ENCODE results near the gene UBXN2A. TPM values are rescaled to one million over a fixed set of nuclear protein-coding genes. Genes with fewer than 3 reads are reported as not detected.
"Not testable (repeated sequence)": the region's sequence is repeated elsewhere in the genome, so short reads cannot be mapped to it uniquely, and the experiment has no call there.

UBXN2A gene
- total RNA-seq, 2 donors from 2014 or later, result 12.0 to 13.9 TPM

GRCh38 chr2:24010477-24011249 lies 70.4 kb downstream of the UBXN2A start:
- DNase-seq, result no peak
- H3K27me3 Mint-ChIP-seq, result peaks cover 39% of the 10 kb centered on the region
- H3K4me1 Mint-ChIP-seq, result peaks cover 2% of the 10 kb centered on the region
- no peak overlapping the region for H3K27ac Mint-ChIP-seq
- H3K4me3 Mint-ChIP-seq, result no peak overlapping the region
- peaks cover 8% of the 10 kb centered on the region for H3K36me3 Mint-ChIP-seq (ENCODE audit: low read depth)
- H3K9me3 ChIP-seq (ENCODE audit: control insufficient read depth, low read length, poor library complexity, severe bottlenecking), result no peaks in the 10 kb centered on the region
- ATAC-seq, result no peak

DNA sequence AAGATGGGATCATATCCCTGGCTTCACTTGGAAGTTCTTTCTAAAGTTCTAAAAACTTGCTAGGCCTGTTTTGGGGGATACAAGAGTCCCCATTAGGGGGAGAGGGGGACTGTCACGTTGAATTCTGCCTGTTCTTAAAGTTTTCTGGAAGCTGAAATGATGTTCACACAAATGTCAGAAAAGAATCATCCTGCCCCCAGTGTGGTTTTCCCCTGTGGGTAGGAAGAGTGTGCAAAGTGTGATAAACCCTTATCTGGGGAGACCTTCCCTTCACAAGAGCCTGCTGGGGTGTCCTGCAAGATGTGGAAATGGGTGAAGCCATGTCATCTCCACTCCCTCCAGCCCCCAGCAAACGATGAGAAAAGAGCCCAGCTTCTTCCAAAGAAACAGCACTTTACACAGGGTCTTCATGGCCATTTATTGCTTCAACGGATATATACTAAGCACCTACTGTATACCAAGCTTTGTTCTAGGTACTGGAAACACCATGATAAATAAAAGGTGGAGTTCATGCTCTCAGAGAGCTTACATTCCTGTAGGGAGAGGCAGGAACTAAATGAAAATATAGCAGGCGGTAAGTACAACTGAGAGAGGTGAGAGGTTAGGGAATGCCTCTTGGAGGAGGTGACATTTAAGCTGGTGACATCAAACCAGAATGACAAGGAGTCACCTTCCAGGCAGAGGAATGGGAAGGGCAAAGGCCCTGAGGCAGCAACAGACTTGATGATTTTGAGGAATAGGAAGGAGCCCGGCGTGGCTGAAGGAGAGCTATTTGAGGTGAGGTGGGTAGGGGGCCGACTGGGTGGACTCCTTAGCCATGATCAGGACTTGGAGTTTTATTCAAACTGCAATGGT lies 71.2 kb downstream of the UBXN2A start:
- Mint-ChIP-seq H3K36me3 (ENCODE audit: low read depth) (peaks cover 8% of the 10 kb centered on the region), H3K4me3 (no peak overlapping the region), H3K27me3 (peaks cover 39% of the 10 kb centered on the region), H3K4me1 (peaks cover 2% of the 10 kb centered on the region), H3K27ac (no peak overlapping the region)
- H3K9me3 ChIP-seq (ENCODE audit: control insufficient read depth, low read length, poor library complexity, severe bottlenecking), result no peaks in the 10 kb centered on the region
- ATAC-seq (no peak), DNase-seq (no peak)

DNA sequence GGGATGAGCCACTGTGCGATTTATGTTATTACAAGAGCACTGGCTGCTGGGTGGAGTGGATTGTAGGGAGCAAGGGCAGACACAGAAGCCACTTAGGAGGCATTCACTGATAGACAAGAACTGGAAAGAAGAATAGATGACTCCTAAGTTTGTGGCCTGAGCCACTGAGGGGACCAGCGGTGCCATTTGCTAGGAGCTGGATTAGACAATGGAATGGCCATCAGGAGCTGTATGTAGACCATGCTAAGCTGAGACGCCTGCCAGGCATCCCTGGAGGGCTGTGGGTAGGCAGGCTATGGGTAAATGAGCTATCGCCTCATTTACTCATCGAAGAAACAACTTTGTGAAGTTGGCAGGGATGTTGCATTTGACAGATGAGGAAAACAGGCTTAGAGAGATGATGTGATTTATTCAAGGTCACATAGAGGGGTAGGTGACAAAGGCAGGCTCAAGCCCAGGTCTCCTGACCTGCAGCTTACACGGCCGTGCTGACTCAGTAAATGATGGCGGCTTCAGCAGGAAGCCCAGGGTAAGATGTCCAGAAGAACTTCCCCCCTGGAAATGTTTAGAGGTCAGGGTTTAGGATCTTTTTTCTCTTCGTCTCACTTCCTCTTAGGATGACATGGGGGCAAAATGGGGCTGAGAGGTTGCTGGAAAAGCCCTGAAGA lies 72.4 kb downstream of the UBXN2A start:
- ATAC-seq (no peak), DNase-seq (no peak)
- Mint-ChIP-seq H3K27ac (no peak overlapping the region), H3K4me3 (no peak overlapping the region), H3K27me3 (peaks cover 39% of the 10 kb centered on the region), H3K4me1 (peaks cover 2% of the 10 kb centered on the region), H3K36me3 (ENCODE audit: low read depth) (peaks cover 8% of the 10 kb centered on the region)
- no peaks in the 10 kb centered on the region for H3K9me3 ChIP-seq (ENCODE audit: control insufficient read depth, low read length, poor library complexity, severe bottlenecking)

GRCh38 chr2:24014902-24015301 lies 74.6 kb downstream of the UBXN2A start:
- not testable (repeated sequence) for DNase-seq; H3K9me3 ChIP-seq (ENCODE audit: control insufficient read depth, low read length, poor library complexity, severe bottlenecking); ATAC-seq; H3K4me3 Mint-ChIP-seq; H3K36me3 Mint-ChIP-seq (ENCODE audit: low read depth); H3K27ac Mint-ChIP-seq; H3K4me1 Mint-ChIP-seq
- peaks cover 27% of the 10 kb centered on the region for H3K27me3 Mint-ChIP-seq

DNA sequence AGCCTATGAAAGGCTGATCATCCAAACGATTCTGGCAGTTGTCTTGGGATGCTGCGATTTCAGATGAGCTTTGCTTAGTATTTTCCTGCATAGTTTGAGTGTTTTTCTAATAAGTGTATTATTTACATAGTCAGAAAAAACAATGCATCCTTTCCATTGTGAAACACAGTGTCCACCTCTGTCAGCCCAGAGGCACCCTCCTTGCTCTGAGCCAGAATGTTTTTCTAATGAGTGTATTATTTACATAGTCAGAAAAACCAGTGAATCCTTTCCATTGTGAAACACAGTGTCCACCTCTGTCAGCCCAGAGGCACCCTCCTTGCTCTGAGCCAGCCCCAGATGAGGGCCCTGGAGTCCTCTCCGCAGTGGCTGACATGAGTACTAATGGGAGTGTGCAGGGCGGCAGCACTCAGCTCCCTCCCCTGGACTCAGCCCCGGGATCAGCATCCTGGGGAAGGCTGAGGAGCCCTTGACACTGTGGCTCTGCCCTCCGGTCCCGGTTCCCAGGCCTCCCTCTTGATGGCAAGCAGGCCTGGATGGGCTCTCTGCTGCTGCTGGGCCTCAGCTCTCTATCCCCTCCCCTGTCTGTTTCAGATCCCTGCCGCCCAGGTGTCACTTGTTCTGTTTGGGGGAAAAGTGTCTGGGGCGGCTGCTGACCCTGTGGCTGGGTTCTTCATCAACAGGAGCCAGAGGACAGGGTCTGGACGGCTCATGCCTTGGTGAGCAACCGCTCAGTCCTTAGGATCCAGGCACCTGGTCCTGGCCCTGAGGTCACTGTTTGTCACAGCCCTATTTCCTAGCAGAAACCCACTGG lies 75.5 kb downstream of the UBXN2A start:
- DNase-seq, result no peak
- no peaks in the 10 kb centered on the region for H3K9me3 ChIP-seq (ENCODE audit: control insufficient read depth, low read length, poor library complexity, severe bottlenecking)
- Mint-ChIP-seq H3K27me3 (peaks cover 26% of the 10 kb centered on the region), H3K4me3 (no peak overlapping the region), H3K27ac (no peak overlapping the region), H3K36me3 (ENCODE audit: low read depth) (peaks cover 8% of the 10 kb centered on the region), H3K4me1 (peaks cover 3% of the 10 kb centered on the region)
- ATAC-seq, result no peak

DNA sequence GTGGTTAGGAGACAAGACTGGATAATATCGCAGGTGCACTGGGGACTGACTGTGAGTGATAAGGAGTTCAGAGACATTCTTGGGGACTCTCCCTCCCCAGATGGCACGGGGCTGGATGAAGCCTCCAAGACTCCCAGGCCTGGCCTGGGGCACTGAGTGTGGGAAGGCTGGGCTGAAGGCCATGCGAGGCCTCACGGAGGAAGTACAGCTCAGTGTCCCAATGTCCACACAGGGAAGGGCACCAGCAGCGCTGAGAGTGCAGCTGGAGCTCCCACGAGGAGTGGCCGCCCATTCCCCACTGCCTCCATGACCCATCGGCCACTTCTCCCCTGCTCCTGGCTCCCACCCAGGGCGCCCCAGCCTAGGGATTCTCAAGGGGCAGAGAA lies 76.1 kb downstream of the UBXN2A start:
- peaks cover 20% of the 10 kb centered on the region for H3K27me3 Mint-ChIP-seq
- H3K4me3 Mint-ChIP-seq, result no peak overlapping the region
- peaks cover 3% of the 10 kb centered on the region for H3K4me1 Mint-ChIP-seq
- H3K9me3 ChIP-seq (ENCODE audit: control insufficient read depth, low read length, poor library complexity, severe bottlenecking), result no peaks in the 10 kb centered on the region
- H3K36me3 Mint-ChIP-seq (ENCODE audit: low read depth), result peaks cover 8% of the 10 kb centered on the region
- no peak overlapping the region for H3K27ac Mint-ChIP-seq
- ATAC-seq (no peak), DNase-seq (no peak)

- Mint-ChIP-seq H3K4me1 (peaks cover 3% of the 10 kb centered on the region), H3K27me3 (peaks cover 13% of the 10 kb centered on the region), H3K27ac (no peak overlapping the region), H3K4me3 (no peak overlapping the region), H3K36me3 (ENCODE audit: low read depth) (peaks cover 4% of the 10 kb centered on the region)
- ATAC-seq (no peak), DNase-seq (no peak)
- H3K9me3 ChIP-seq (ENCODE audit: control insufficient read depth, low read length, poor library complexity, severe bottlenecking), result no peaks in the 10 kb centered on the region
Observed at GRCh38 chr2:24016853-24017703, 76.8 kb downstream of the UBXN2A start.

- ATAC-seq, result no peak
- Mint-ChIP-seq H3K27me3 (peaks cover 7% of the 10 kb centered on the region), H3K4me1 (peaks cover 3% of the 10 kb centered on the region), H3K4me3 (no peak overlapping the region), H3K36me3 (ENCODE audit: low read depth) (peaks cover under 1% of the 10 kb centered on the region), H3K27ac (no peak overlapping the region)
- no peak for DNase-seq
- H3K9me3 ChIP-seq (ENCODE audit: control insufficient read depth, low read length, poor library complexity, severe bottlenecking), result no peaks in the 10 kb centered on the region
Observed at GRCh38 chr2:24017711-24018110, 77.4 kb downstream of the UBXN2A start.

DNA sequence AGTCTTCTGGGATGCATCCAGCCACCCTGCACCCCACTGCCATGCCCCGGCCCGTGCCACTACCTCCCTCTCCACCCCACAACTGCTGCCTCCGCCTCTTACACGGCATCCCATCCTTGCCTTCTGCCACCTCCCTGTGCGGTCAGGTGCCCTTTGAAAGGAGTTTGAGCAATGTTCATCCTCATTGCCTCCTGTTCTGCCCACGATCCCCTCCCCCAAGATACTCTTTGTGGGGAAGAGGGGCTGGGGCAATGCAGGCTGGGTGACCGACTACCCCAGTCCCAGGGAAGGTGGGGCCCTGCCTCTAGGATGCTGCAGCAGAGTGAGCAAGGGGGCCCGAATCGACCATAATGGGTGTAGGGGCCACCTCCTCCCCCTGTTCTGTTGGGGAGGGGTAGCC lies 78.0 kb downstream of the UBXN2A start:
- no peak for ATAC-seq
- peaks cover 5% of the 10 kb centered on the region for H3K36me3 Mint-ChIP-seq (ENCODE audit: low read depth)

GRCh38 chr2:24019729-24020128 lies 79.5 kb downstream of the UBXN2A start:
- Mint-ChIP-seq H3K27me3 (no peaks in the 10 kb centered on the region), H3K4me3 (no peak overlapping the region), H3K27ac (no peak overlapping the region), H3K36me3 (ENCODE audit: low read depth) (peaks cover 11% of the 10 kb centered on the region), H3K4me1 (peaks cover 3% of the 10 kb centered on the region)
- no peaks in the 10 kb centered on the region for H3K9me3 ChIP-seq (ENCODE audit: control insufficient read depth, low read length, poor library complexity, severe bottlenecking)
- no peak for DNase-seq
- ATAC-seq, result no peak

More for the DNA sequence above, 78.0 kb downstream of the UBXN2A start:
- Mint-ChIP-seq H3K4me1 (peaks cover 3% of the 10 kb centered on the region), H3K27me3 (peaks cover 2% of the 10 kb centered on the region), H3K27ac (no peak overlapping the region), H3K4me3 (no peak overlapping the region)
- H3K9me3 ChIP-seq (ENCODE audit: control insufficient read depth, low read length, poor library complexity, severe bottlenecking), result no peaks in the 10 kb centered on the region
- no peak for DNase-seq

DNA sequence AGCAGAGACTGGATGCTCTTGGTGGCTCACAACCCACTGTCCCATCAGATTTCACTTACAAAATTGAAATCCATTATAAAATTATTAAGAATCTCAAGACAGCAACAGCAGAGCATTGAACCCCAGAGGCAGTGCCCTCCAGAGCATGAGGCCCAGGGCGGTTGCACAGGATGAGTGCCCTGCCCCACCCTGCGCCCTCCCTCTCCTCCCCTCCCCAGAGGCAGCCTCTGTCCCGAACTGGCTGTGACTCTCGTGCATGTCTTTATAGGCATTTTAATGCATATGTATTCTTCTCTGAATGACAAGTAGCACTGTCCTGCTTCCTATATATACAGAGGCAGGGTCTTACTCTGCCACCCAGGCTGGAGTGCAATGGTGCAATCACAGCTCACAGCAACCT lies 80.0 kb downstream of the UBXN2A start:
- Mint-ChIP-seq H3K27ac (no peak overlapping the region), H3K27me3 (no peaks in the 10 kb centered on the region), H3K4me3 (no peak overlapping the region), H3K4me1 (peaks cover 3% of the 10 kb centered on the region), H3K36me3 (ENCODE audit: low read depth) (peaks cover 12% of the 10 kb centered on the region)
- no peaks in the 10 kb centered on the region for H3K9me3 ChIP-seq (ENCODE audit: control insufficient read depth, low read length, poor library complexity, severe bottlenecking)
- DNase-seq (no peak), ATAC-seq (no peak)

Measured in T-helper 17 cell (primary cell).